Endothelial cell of umbilical vein (primary cell): ENCODE measurements around the gene H1-8. TPM values are rescaled to one million over a fixed set of nuclear protein-coding genes. Genes with fewer than 3 reads are reported as not detected.
"Not testable (repeated sequence)": the region's sequence is repeated elsewhere in the genome, so short reads cannot be mapped to it uniquely, and the experiment has no call there.

ENCODE experiments used
- BruUV-seq: library from RNA; stranded (reverse); fragments of 400-500 nt; replicated peaks from 2 replicates; lab custom pipeline; 2021; lab: Mats Ljungman, UMichigan
- CTCF ChIA-PET: fragments of 300-600, 350-600 bp; sonication (Branson Sonifier 250); formaldehyde crosslinking; loops from one replicate; lab custom pipeline; 2021; ENCODE audit warnings: antibody characterized with exemption, inconsistent platforms; lab: Charles Lee
- POLR2A ChIA-PET: fragments of 300-600, 350-600 bp; sonication (Branson Sonifier 250); formaldehyde crosslinking; loops from one replicate; lab custom pipeline; 2021; ENCODE audit warnings: antibody characterized with exemption, inconsistent platforms; lab: Charles Lee
- DNase-seq: peaks from one replicate; pipeline ENCODE4 v3.0.0-alpha.2; 2011; ENCODE audit warnings: low read depth, low spot score
- FAIRE-seq: peaks from 2 replicates; lab custom pipeline; 2011; peaks lifted over from hg19 to GRCh38; lab: Jason Lieb, UNC
- H2AFZ ChIP-seq: 2 replicates; pipeline ENCODE4 v1.6.0; 2012; ENCODE audit warnings: low read depth, low read length, control low read depth, inconsistent platforms
- H3K27ac ChIP-seq: 2 replicates; pipeline ENCODE4 v1.5.1; 2011; ENCODE audit warnings: low read depth, mild to moderate bottlenecking, control low read depth, low read length, moderate library complexity; ENCODE audit not compliant: insufficient read depth
- H3K27me3 ChIP-seq, 2 experiments: 2 replicates each; pipeline versions ENCODE4 v1.6.0 to v1.6.1; 2011; ENCODE audit warnings: low read length in 2 of 2, mixed read lengths in 1 of 2; ENCODE audit not compliant: control insufficient read depth in 2 of 2, insufficient read depth in 2 of 2
- H3K36me3 ChIP-seq, 2 experiments: 2 replicates in 1 of 2; 3 replicates in 1 of 2; pipeline ENCODE4 v1.5.1; 2011; ENCODE audit warnings: low read length in 2 of 2, mild to moderate bottlenecking in 1 of 2, moderate library complexity in 1 of 2; ENCODE audit not compliant: control insufficient read depth in 2 of 2, insufficient read depth in 2 of 2; ENCODE audit errors: extremely low read depth in 1 of 2
- H3K4me1 ChIP-seq: 3 replicates; pipeline ENCODE4 v1.5.1; 2011; ENCODE audit warnings: mild to moderate bottlenecking, low read length; ENCODE audit not compliant: control insufficient read depth, insufficient read depth; ENCODE audit errors: extremely low read depth
- H3K4me2 ChIP-seq: 2 replicates; pipeline ENCODE4 v1.6.1; 2011; ENCODE audit warnings: low read length, control low read depth, mixed read lengths; ENCODE audit not compliant: insufficient read depth
- H3K4me3 ChIP-seq, 3 experiments: fragments of 200-600 bp in 1 of 3; sonication (generic), shearing (Covaris generic) in 1 of 3; replicated peaks in 1 of 3; 2 replicates each; pipeline ENCODE4 v1.5.1; 2011 to 2016; ENCODE audit warnings: control low read depth in 3 of 3, low read length in 3 of 3, mild to moderate bottlenecking in 2 of 3, inconsistent platforms in 1 of 3, low read depth in 1 of 3, moderate library complexity in 1 of 3; ENCODE audit not compliant: insufficient read depth in 1 of 3
- H3K79me2 ChIP-seq: 2 replicates; pipeline ENCODE4 v1.6.0; 2012; ENCODE audit warnings: low read length, inconsistent platforms; ENCODE audit not compliant: control insufficient read depth, insufficient read depth
- H3K9ac ChIP-seq: replicated peaks from 2 replicates; pipeline ENCODE3; 2011; ENCODE audit warnings: low read length, control low read depth; ENCODE audit not compliant: insufficient read depth; ENCODE audit errors: extremely low read depth
- H3K9me1 ChIP-seq: replicated peaks from 3 replicates; pipeline ENCODE4 v1.6.0; 2011; ENCODE audit warnings: mild to moderate bottlenecking, low read length; ENCODE audit not compliant: control insufficient read depth, insufficient read depth; ENCODE audit errors: extremely low read depth
- H3K9me3 ChIP-seq: replicated peaks from 2 replicates; pipeline ENCODE4 v1.5.1; 2012; ENCODE audit warnings: low read length, inconsistent platforms; ENCODE audit not compliant: control insufficient read depth, insufficient read depth
- H4K20me1 ChIP-seq: replicated peaks from 2 replicates; pipeline ENCODE3; 2011; ENCODE audit warnings: mild to moderate bottlenecking, low read length; ENCODE audit not compliant: control insufficient read depth, insufficient read depth; ENCODE audit errors: extremely low read depth
- FOS ChIP-seq: IDR thresholded peaks from 2 replicates; pipeline ENCODE4 v1.6.1; 2011; ENCODE audit warnings: mild to moderate bottlenecking, low read length, moderate library complexity, borderline replicate concordance; ENCODE audit not compliant: insufficient read depth
- GATA2 ChIP-seq: IDR thresholded peaks from 2 replicates; pipeline ENCODE4 v1.7.0; 2011; ENCODE audit warnings: low read depth, mild to moderate bottlenecking, moderate library complexity, mixed read lengths, low read length; ENCODE audit not compliant: insufficient read length, insufficient read depth
- JUN ChIP-seq: IDR thresholded peaks from 2 replicates; pipeline ENCODE4 v1.6.1; 2011; ENCODE audit warnings: borderline replicate concordance, low read depth; ENCODE audit not compliant: insufficient read length, insufficient read depth
- POLR2AphosphoS5 ChIP-seq: IDR thresholded peaks from 2 replicates; pipeline ENCODE4 v1.6.1; 2012; ENCODE audit warnings: low read depth, mild to moderate bottlenecking, control low read depth, low read length, moderate library complexity; ENCODE audit not compliant: insufficient read depth
- dilution Hi-C: fragments of 300-500 bp; cut with MboI; formaldehyde crosslinking; loops from one replicate; pipeline ENCODE4 v1.15.0; 2019; ENCODE audit warnings: low sequenced_read_pairs; ENCODE audit not compliant: extremely low pct_ligation_motif_present
- intact Hi-C: fragments of 100-400 bp; cut with micrococcal nuclease; formaldehyde crosslinking; loops from one replicate; pipeline ENCODE4 v1.10.0; 2022
- polyA plus RNA-seq, 4 experiments: library from polyadenylated mRNA; depleted of rRNA in 3 of 4; stranded (reverse) in 3 of 4; unstranded in 1 of 4; fragments of >200 nt; gene quantifications; 2 replicates each; pipeline versions ENCODE4 v1.2.1 to v1.2.3, GENCODE V29; 2011 to 2012; ENCODE audit warnings: missing spikeins in 1 of 4
- total RNA-seq: library from RNA; stranded (reverse); gene quantifications from 2 replicates; pipeline ENCODE4 v1.2.3, GENCODE V29; 2021

The H1-8 gene
- total and polyA plus RNA-seq, 2 donors (not counting 3 experiments of a cell fraction or from before 2014, with no cell fraction given): not detected

DNA sequence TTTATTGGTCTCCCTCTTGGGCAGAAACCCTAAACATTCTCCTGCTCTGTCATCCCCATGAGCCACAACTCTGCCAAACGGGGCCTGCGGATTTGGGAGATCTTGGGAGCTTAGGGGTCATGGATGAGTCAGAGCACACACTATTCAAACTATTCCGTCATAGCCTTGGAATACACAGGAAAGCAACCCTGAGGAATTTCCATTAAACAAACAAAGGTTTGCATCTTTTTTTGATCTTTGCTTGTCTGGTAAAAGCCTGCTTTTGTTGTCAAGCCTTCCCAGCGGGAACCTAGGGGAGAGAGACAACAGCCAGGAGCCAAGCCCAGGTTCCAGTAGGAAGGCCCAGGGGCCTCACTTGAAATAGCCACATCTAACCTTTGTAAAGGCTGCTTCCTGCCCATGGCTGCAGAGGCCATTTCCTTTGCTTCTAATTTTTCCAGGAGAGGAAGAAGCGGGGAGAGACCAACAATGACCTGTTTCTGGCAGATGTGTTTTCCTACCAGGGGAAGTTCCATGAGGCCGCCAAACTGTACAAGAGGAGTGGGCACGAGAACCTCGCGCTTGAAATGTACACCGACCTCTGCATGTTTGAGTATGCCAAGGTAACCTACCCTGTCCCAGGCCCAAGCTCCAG lies 47.9 kb upstream of the H1-8 start:
- H3K9me1 ChIP-seq, H4K20me1 ChIP-seq, H3K9me3 ChIP-seq, H2AFZ ChIP-seq, H3K4me3 ChIP-seq, dilution Hi-C loops, H3K79me2 ChIP-seq, BruUV-seq, H3K36me3 ChIP-seq, H3K27me3 ChIP-seq, intact Hi-C loops: not testable (repeated sequence)
- POLR2A ChIA-PET: interaction anchor here (0.5 kb wide), 1 partner anchor 106 kb away, joined by 4 read pairs; no protein-coding TSS in a partner anchor
- Histone ChIP-seq H3K4me1 (peaks cover 61% of the 10 kb centered on the region), H3K27ac (peak overlapping the region; percentile 96), H3K9ac (peak overlapping the region; percentile 72), H3K4me2 (peak overlapping the region; percentile 27)
- CTCF ChIA-PET: interaction anchor here (0.9 to 1.5 kb wide), 2 partner anchors 64 to 106 kb away, joined by 3 to 4 read pairs; no protein-coding TSS in a partner anchor
- peak; percentile 100 for FAIRE-seq
- peak; percentile 85 for DNase-seq
- TF ChIP-seq GATA2 (peak; percentile 2), FOS (peak; percentile 52), JUN (peak; percentile 69), POLR2AphosphoS5 (peak; percentile 12)

DNA sequence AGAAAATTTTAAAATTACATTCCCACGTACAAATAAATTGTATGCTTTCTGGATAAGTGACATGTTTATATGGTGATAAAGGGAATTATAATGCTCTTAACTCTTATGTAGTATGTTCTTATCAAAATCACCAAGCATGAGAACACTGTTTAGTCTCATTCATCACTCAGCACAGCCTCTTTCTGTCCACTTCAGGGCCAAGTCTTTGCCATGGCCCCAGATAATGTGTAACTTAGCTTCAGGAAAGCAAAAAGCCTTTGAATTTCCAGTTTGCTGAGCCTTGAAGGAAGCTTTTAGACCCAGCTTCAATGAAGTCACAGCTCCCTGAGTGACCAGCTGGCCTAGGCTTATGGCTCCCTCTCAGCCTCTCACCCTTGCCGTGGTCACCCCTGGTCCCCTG lies 45.1 kb upstream of the H1-8 start:
- dilution Hi-C loops, intact Hi-C loops, H3K27me3 ChIP-seq, H3K9me3 ChIP-seq, H2AFZ ChIP-seq, H3K4me2 ChIP-seq, BruUV-seq, H3K79me2 ChIP-seq, POLR2A ChIA-PET, H3K4me3 ChIP-seq, H4K20me1 ChIP-seq, H3K9ac ChIP-seq, H3K9me1 ChIP-seq, H3K36me3 ChIP-seq: not testable (repeated sequence)
- Histone ChIP-seq H3K27ac (peak overlapping the region; percentile 35), H3K4me1 (peaks cover 61% of the 10 kb centered on the region)
- peak; percentile 23 for DNase-seq
- CTCF ChIA-PET: interaction anchor here (0.6 kb wide), 1 partner anchor 418 kb away, joined by 3 read pairs; no protein-coding TSS in a partner anchor
- peak; percentile 8 for FAIRE-seq

DNA sequence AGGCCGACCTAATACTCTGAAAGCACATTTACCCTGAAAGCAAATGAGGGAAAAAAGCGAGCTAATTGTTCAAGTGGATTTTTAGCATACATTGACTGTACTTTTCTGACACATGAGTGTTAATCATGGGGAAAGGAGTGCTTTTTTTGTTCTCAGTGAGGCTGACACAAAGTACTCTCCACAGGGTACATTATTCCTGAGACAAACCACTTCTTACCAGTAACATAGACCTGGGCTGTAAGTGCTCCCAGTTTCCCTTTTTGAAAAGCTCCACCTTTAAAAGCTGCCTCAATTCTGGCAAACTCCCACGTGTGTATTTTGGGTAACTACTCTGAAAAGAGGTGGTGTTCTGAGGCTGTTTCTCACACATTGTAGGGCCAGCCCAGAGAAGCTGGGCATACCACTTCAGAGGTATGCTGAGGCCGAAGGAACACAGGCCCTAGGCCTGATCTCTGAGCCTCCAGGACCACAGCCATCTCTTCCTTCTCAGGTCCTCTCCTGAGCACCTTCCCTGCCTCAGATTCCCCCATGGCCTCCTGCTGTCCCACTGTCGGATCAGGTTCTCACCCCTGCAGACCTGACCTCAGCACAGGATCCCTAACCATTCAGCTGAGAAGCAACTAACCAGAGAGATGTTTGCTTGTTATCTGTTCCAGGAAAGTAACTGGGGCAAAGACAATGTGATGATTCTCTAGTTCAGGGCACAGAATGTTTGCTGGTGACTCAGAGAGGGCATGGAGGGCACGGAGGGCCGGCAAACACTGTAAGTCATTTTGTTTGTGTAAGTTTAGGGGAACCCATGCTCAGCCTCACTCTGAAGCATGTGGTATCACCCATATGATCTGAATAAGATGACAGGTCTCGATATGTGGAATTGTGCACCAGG lies 44.1 kb upstream of the H1-8 start:
- H3K4me2 ChIP-seq, dilution Hi-C loops, H2AFZ ChIP-seq, H3K79me2 ChIP-seq, H3K36me3 ChIP-seq, H3K9ac ChIP-seq, H3K9me1 ChIP-seq, POLR2A ChIA-PET, H3K9me3 ChIP-seq, H4K20me1 ChIP-seq, CTCF ChIA-PET, H3K27me3 ChIP-seq, H3K4me3 ChIP-seq, intact Hi-C loops: not testable (repeated sequence)
- Histone ChIP-seq H3K4me1 (peaks cover 58% of the 10 kb centered on the region), H3K27ac (peak overlapping the region; percentile 90)
- DNase-seq (peak; percentile 18), FAIRE-seq (peak; percentile 67)
- BruUV-seq: TSS peak; percentile 31
